Activated CD8-positive, alpha-beta memory T cell treated with anti-CD3 and anti-CD28 coated beads for 48 hours (primary cell): Measurements from ENCODE around the gene VAC14.

Experiments used
- DNase-seq, 3 experiments: peaks; one replicate each; pipeline ENCODE4 v3.0.0-alpha.2; 2020; ENCODE audit warnings: low read depth in 2 of 3, low spot score in 2 of 3

The VAC14 gene

GRCh38 chr16:70786020-70786755 lies 14.8 kb downstream of the VAC14 start:
- DNase-seq = no peak

DNA sequence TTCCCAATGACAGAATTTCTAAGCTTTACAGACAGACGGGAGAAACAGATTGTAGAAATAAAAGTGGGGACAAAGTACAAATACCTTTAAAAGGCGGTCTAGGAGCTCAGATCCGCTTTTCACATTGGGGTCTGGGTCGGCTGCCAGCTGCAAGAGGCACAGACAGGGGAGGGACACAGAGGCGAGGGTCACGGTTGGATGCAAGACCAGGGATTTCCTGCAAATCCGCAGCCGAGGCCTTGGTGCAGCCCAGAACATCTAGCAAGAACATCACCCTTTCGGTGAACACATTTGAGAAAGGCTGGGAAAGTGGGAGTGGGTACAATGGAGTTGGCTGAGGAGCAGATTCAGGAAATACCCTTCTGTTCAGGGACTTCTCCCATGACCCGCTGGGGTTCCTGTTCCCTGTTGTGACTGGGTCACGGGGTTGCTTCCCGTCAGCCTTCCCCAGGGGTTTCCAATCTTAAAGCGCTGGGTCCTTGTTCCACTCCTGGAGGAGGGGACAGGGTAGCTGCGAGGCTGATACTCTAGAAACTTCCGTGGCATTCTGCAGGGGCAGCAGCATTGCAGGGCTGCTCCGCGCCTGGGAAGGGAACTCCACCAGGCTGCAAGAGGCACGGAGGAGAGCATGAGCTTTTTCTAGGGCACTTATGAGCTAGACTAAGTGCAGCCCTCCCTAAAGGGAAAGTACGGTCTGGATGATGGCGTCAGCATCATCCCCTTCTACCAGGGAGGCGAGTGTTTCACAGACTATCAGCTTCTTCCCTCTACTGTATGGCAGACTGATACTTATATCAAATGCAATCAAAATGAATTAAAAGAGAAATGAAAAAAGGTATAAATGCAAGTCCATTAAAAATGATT lies 16.0 kb downstream of the VAC14 start:
- no peak for DNase-seq

GRCh38 chr16:70782237-70782636 lies 18.7 kb downstream of the VAC14 start:
- no peak for DNase-seq

DNA sequence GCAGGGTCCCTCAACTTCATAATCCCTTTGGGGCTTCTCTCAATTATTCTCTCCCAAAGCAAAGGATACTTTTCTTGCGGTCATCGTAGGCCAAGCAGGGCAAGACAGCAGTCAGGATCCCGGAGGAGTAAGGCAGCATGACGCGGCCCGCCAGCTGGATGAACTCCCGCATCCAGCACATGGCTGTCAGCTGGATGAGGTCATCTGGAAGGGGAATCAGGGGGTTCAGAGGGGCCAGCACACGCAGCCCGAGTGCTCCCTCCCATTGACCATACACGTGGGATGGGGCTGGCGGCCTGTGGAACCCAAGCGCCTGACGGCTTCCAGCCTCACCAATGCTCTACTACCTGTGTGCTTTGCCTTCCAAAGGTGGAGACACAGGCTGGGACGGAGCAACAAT lies 19.2 kb downstream of the VAC14 start:
- no peak for DNase-seq

- DNase-seq = no peak
These were observed 20.4 kb downstream of the VAC14 start for GRCh38 chr16:70780546-70780945.

- no peak for DNase-seq
These were observed 21.6 kb downstream of the VAC14 start for GRCh38 chr16:70779361-70779760.

DNA sequence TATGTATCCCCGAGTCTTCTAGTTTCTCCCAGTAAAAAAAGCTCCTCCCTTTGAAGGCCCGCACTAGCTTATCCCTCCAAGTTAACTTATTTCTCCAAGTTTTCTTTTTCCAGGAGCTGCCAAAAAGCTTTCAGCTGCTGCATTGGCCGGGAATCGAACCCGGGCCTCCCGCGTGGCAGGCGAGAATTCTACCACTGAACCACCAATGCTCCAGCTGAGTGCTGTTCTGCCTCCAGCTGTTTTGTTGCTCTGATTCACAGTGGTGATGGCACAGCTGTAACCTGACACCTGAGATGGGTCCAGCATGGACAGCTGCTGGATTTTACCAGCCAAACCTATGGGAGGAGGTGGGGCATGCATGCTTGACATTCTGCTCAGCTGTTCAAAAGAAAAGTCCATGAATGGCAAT lies 22.1 kb downstream of the VAC14 start:
- DNase-seq = no peak

- no peak for DNase-seq
These were observed 23.0 kb downstream of the VAC14 start for GRCh38 chr16:70777973-70778406.

DNA sequence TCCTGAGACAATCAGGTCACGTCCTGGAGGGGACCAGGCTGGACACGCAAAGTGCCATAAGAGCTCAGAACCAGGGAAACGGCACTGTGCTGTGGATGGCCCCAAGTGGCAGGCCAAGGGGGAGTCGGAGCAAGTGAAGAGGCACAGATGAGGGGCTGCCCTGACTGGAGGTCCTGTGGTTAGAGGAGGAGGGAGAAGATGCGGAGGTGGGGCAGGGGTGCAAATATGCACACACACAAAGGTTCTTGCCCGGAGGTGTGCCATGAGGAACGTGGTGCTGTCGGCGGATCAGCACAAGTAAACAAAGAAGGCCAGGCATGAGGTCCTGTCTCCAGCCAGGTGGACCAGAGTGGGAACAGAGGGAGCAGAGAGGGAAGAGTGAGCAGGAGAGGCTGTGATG lies 23.5 kb downstream of the VAC14 start:
- DNase-seq = no peak

DNA sequence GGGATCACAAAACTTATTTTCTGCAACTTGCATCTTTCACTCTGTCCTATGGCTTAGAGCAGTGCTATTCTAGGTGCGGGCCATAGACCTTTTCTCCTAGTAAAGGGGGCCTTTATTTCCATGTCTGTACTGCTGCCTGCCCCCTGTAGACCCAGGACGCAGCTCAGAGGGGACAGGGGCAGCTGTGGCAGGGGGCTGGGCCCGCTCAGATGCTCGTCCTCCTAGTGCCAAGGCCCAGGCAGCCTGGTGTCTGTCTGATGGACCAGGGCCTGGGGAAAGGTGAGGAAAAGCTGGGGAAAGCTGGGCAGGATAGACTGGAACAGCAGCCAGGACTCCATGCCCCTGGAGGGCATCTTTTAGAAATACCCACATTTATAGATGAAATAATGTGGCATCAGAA lies 25.6 kb downstream of the VAC14 start:
- no peak for DNase-seq

DNA sequence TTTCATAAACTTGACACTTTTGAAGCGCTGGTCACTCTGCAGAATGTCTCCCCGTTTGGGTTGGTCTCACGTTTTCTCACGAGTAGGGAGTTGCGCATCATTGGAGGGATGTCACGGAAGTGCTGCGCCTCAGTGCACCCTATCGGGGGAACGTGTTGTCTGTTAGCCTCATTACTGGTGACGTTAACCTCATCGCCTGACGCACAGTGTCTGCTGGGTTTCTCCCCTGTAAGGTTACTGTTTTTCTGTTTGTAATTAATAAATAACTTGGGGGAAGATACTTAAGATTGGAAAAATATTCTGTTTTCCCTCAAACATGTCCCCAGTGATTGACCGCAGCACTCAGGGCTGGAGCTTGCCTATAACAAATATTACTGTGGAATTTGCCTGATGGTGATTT lies 26.7 kb downstream of the VAC14 start:
- DNase-seq = no peak

- DNase-seq = no peak
These were observed 28.5 kb downstream of the VAC14 start for GRCh38 chr16:70772493-70772892.

DNA sequence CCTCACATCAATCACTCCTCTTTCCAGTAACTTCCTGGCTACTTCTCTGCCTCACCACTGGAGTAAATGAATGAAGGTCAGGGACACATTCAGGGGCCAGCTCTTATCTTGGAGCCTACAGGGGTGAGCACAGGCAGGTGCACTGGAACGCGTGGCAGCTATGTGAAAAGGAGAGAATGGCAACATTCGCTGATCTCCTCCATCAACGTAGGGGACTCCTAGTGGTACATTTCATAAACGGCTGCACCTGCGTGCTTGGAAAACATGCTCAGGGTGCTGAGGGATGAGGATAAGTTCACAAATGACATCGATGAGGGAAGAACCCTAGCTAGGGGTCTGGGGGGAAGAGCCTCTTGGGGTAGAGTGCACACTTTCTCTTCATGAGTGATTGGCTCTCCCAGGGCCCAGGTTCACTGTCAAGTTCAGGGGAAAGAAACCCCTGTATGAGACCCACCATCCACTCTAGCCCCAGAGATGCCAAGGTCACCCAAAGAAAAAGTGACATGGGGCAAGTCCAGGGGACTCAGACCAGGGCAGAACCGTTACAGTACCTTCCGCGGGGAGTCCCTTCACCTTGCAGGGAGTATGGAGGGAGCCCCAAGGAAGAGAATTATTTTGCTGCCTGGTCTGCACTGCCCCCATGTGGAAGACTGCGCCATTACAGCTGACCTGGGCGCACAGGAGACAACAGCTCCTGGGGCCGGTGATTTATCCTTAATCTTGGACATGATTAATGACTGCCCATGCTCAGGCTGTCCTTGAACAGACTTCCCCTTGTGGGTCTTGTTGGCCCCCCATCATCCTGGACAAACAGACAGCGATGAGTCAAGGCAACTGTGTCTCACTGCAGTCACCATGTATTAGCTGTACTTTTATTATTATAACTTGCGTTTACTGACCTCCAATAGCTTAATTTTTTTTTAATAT lies 30.1 kb downstream of the VAC14 start:
- DNase-seq = peak; percentile 23 to 61 (median 55)

GRCh38 chr16:70770291-70770625 lies 30.7 kb downstream of the VAC14 start:
- DNase-seq = no peak

- DNase-seq = no peak
These were observed 31.2 kb downstream of the VAC14 start for GRCh38 chr16:70769761-70770160.

- DNase-seq = no peak
These were observed 31.8 kb downstream of the VAC14 start for GRCh38 chr16:70769131-70769530.

DNA sequence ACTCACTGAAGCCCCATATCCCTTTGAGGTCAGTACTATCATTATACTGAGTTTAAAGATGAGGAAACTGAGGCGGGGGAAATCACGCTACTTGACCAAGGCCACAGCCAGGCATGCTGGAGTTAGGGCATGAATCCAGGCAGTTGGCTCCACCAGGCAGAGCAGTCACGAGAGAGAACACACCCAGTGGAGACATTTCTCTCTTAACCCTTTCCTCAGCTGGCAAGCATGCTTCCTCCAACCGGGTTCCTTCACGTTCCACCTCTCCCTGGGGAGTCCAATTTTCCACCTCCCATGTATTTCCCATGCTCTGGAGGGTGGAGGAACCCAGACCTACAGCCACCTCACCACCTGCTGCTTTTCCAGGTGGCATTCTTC lies 32.8 kb downstream of the VAC14 start:
- DNase-seq = no peak

- DNase-seq = no peak
These were observed 33.4 kb downstream of the VAC14 start for GRCh38 chr16:70767377-70768202.

DNA sequence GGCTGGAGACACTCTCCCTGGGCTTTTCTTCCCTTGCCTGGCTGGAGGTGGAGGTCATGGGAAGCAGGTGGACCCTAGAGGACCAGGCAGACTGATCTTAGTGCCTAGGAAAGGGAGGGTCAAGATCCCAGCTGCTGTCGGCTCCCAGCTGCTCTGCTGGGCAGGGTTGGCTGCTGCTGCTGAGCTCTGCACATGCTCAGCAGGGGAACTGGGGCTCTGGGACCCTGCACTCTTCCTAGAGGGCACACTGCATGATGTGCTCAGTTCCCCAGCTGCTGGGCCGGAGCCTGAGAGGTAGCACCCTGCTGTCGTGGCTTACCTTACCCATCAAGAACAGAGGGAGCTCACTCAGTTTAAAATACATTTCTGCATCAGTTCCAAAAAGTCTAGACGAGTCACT lies 34.3 kb downstream of the VAC14 start:
- no peak for DNase-seq

DNA sequence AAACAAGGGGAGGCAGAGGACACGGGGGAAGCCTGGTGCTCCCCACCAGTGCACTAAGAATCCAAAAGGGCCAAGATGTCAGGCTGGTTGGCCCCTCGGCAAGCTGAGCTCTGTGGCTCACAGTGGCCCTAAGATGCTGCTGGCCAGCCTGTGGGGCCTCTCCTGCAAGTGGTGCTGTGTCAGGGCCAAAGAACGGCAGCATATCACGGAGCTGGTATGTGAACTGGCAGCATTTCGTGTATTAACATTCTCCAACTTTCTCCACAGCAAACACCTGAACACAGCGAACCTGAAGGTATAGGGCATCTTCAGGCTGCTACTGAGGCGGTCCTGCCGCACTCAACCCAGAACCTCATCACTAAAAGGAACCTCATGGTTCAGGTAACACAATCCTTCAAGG lies 34.8 kb downstream of the VAC14 start:
- no peak for DNase-seq

DNA sequence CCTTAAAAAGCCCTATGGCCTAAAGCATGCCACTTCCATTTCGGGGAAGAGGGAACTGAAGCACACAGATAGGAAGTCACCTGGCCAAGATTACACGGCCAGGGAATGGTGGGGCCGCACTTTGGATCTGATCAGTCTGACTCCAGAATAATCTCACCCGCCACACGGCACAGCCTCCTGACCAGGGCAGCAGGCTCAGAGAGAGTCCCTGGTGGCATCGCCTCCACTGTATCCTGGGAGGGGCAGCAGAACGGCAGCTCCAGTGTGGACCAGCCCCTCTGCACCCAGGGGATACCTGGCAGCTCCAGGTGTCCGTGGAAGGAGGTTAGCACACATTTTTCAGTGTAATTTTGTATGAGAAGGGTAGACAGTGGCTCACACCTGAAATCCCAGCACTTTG lies 35.5 kb downstream of the VAC14 start:
- no peak for DNase-seq
